AG04449 (cell line): ENCODE results near the gene PRKAR1B.

ENCODE experiments used
- CTCF ChIA-PET: fragments of 350-600 bp; formaldehyde crosslinking; extraction: SDS; loops from one replicate; lab custom pipeline; 2021; ENCODE audit warnings: antibody characterized with exemption; lab: Yijun Ruan, JAX
- POLR2A ChIA-PET: fragments of 400-600, 350-600 bp; formaldehyde crosslinking; extraction: SDS; loops from one replicate; lab custom pipeline; 2020; ENCODE audit warnings: antibody characterized with exemption, inconsistent platforms; lab: Yijun Ruan, JAX
- DNase-seq: peaks from one replicate; pipeline ENCODE4 v3.0.0-alpha.2; 2010; ENCODE audit warnings: low read depth, low spot score
- H3K4me3 ChIP-seq: 2 replicates; pipeline ENCODE4 v1.5.1; 2011; ENCODE audit warnings: low read depth, mild to moderate bottlenecking, control low read depth, low read length
- CTCF ChIP-seq: IDR thresholded peaks from one replicate; pipeline ENCODE4 v1.5.1; 2011; ENCODE audit warnings: mild to moderate bottlenecking, moderate library complexity, low read length, control low read depth, inconsistent platforms; ENCODE audit not compliant: insufficient read depth; ENCODE audit errors: missing control alignments

The PRKAR1B gene

GRCh38 chr7:550881-551614 is 176.0 kb downstream of the PRKAR1B start:
- H3K4me3 ChIP-seq = no peak overlapping the region
- ChIA-PET CTCF (no interaction called here), POLR2A (no interaction called here)
- no peak for DNase-seq
- TF ChIP-seq CTCF = no peak

GRCh38 chr7:549891-550625 is 177.0 kb downstream of the PRKAR1B start:
- no peak overlapping the region for H3K4me3 ChIP-seq
- POLR2A ChIA-PET = no interaction called here
- CTCF ChIA-PET = no interaction called here
- DNase-seq = no peak
- no peak for TF ChIP-seq CTCF

- ChIA-PET POLR2A (no interaction called here), CTCF (no interaction called here)
- no peak for DNase-seq
- H3K4me3 ChIP-seq = no peak overlapping the region
- TF ChIP-seq CTCF = no peak
Observed at GRCh38 chr7:549066-549890, 177.8 kb downstream of the PRKAR1B start.

GRCh38 chr7:548401-548800 is 178.7 kb downstream of the PRKAR1B start:
- ChIA-PET CTCF (no interaction called here), POLR2A (no interaction called here)
- TF ChIP-seq CTCF = no peak
- no peak for DNase-seq
- no peak overlapping the region for H3K4me3 ChIP-seq

GRCh38 chr7:545470-545869 is 181.6 kb downstream of the PRKAR1B start:
- ChIA-PET CTCF (interaction anchor here (1.2 kb wide), 1 partner anchor 212 kb away, joined by 3 read pairs; no protein-coding TSS in a partner anchor), POLR2A (no interaction called here)
- no peak for DNase-seq
- no peak overlapping the region for H3K4me3 ChIP-seq
- TF ChIP-seq CTCF = no peak
